K562 (cell line): ENCODE results near the gene KLHL33. TPM values are rescaled to one million over a fixed set of nuclear protein-coding genes. Genes with fewer than 3 reads are reported as not detected.

ENCODE experiments used
- ARID4B ChIP-seq: sonication (generic); formaldehyde crosslinking; IDR thresholded peaks from 2 replicates; pipeline ENCODE4 v1.8.0; 2022; ENCODE audit warnings: mild to moderate bottlenecking, missing genetic modification reagents
- FOXM1 ChIP-seq, 2 experiments: fragments of 450-650 bp in 1 of 2; sonication (generic) in 1 of 2; formaldehyde crosslinking in 1 of 2; IDR thresholded peaks; 2 replicates each; pipeline versions ENCODE4 v1.6.1 to v1.9.0; 2017 to 2022; ENCODE audit warnings: low read depth in 2 of 2, mild to moderate bottlenecking in 2 of 2, missing genetic modification reagents in 1 of 2, moderate library complexity in 1 of 2
- GABPB1 ChIP-seq: sonication (generic); formaldehyde crosslinking; IDR thresholded peaks from 2 replicates; pipeline ENCODE4 v1.8.0; 2022; ENCODE audit warnings: mild to moderate bottlenecking, missing genetic modification reagents
- GTF2B ChIP-seq: IDR thresholded peaks from 2 replicates; pipeline ENCODE4 v1.6.1; 2011; ENCODE audit not compliant: insufficient read length; ENCODE audit errors: extremely low read depth
- GTF2E2 ChIP-seq: fragments of 200-800 bp; sonication (Bioruptor generic); IDR thresholded peaks from 2 replicates; pipeline ENCODE4 v1.6.1; 2016; ENCODE audit warnings: missing genetic modification characterization, missing compliant biosample characterization
- HDAC1 ChIP-seq, 2 experiments: fragments of 450-650 bp; IDR thresholded peaks; 2 replicates each; pipeline ENCODE4 v1.6.1; 2016 to 2017; ENCODE audit warnings: inconsistent platforms in 1 of 2, mild to moderate bottlenecking in 1 of 2, moderate library complexity in 1 of 2
- HNRNPH1 ChIP-seq: fragments of 200-400 bp; formaldehyde crosslinking; optimal IDR thresholded peaks from 2 replicates; pipeline ENCODE3; 2017; ENCODE audit warnings: low read depth, mild to moderate bottlenecking, low read length, moderate library complexity
- MEF2D ChIP-seq: conservative IDR thresholded peaks from 2 replicates; pipeline ENCODE4 v1.6.1; 2016; ENCODE audit warnings: low read depth, missing genetic modification characterization, missing compliant biosample characterization
- MTA1 ChIP-seq: fragments of 450-650 bp; IDR thresholded peaks from 2 replicates; pipeline ENCODE4 v1.6.1; 2017; ENCODE audit warnings: borderline replicate concordance
- NFATC3 ChIP-seq: fragments of 450-650 bp; IDR thresholded peaks from 2 replicates; pipeline ENCODE4 v1.6.1; 2017; ENCODE audit warnings: mild to moderate bottlenecking
- NR2C1 ChIP-seq, 2 experiments: fragments of 450-650 bp; IDR thresholded peaks; 2 replicates each; pipeline ENCODE4 v1.6.1; 2017; ENCODE audit warnings: mild to moderate bottlenecking in 2 of 2, antibody characterized with exemption in 1 of 2, inconsistent platforms in 1 of 2, missing compliant biosample characterization in 1 of 2, missing genetic modification characterization in 1 of 2
- POLR2A ChIP-seq: fragments of 450-650 bp; conservative IDR thresholded peaks from 2 replicates; pipeline ENCODE4 v1.6.1; 2016
- SRSF9 ChIP-seq: fragments of 200-400 bp; formaldehyde crosslinking; IDR thresholded peaks from 2 replicates; pipeline ENCODE4 v1.6.1; 2017; ENCODE audit warnings: low read depth, low read length, borderline replicate concordance
- STAG1 ChIP-seq: sonication (generic); formaldehyde crosslinking; IDR thresholded peaks from 2 replicates; pipeline ENCODE4 v1.5.0; 2020; ENCODE audit warnings: missing genetic modification reagents, borderline replicate concordance
- TBP ChIP-seq: optimal IDR thresholded peaks from 2 replicates; pipeline ENCODE3; 2011; ENCODE audit warnings: low read depth, low read length, improper control_type of control experiment
- TEAD2 ChIP-seq: fragments of 450-650 bp; IDR thresholded peaks from 2 replicates; pipeline ENCODE4 v1.6.1; 2016; ENCODE audit warnings: missing genetic modification characterization, control low read depth, missing compliant biosample characterization
- ZNF589 ChIP-seq: fragments of 200-800 bp; sonication (Bioruptor generic); IDR thresholded peaks from 2 replicates; pipeline ENCODE4 v1.6.1; 2016; ENCODE audit warnings: low read depth, missing genetic modification characterization, missing compliant biosample characterization
- ZSCAN32 ChIP-seq: fragments of 450-650 bp; formaldehyde crosslinking; IDR thresholded peaks from 2 replicates; pipeline ENCODE4 v1.4.0; 2020; ENCODE audit warnings: mild to moderate bottlenecking, moderate library complexity
- polyA plus RNA-seq, 8 experiments: library from polyadenylated mRNA; depleted of rRNA in 4 of 8; stranded (reverse) in 5 of 8; unstranded in 3 of 8; fragments of >200 nt; fragmentation: Nextera tagmentation in 2 of 8; fragmentation: Illumina TruSeq in 1 of 8; extraction: Ambion mirVana in 2 of 8; extraction: Trizol in 1 of 8; gene quantifications; 2 replicates each; pipeline versions ENCODE4 v1.2.1 to v1.2.3, GENCODE V29; 2011 to 2014; ENCODE audit warnings: inconsistent platforms in 1 of 8, missing spikeins in 1 of 8
- total RNA-seq, 7 experiments: library from RNA; depleted of rRNA in 6 of 7; stranded (reverse); fragments of >200 nt in 6 of 7; fragmentation: Illumina TruSeq in 2 of 7; extraction: Trizol in 2 of 7; gene quantifications; 2 replicates each; pipeline versions ENCODE4 v1.2.1 to v1.2.3, GENCODE V29; 2011 to 2021; ENCODE audit warnings: low replicate concordance in 1 of 7
- TF ChIP-seq, protein P1 (sequence below), 2 experiments: fragments of 450-650 bp in 1 of 2; sonication (generic) in 1 of 2; formaldehyde crosslinking; conservative IDR thresholded peaks; 2 replicates each; pipeline versions ENCODE4 v1.4.0 to v1.8.1; 2020 to 2022; ENCODE audit warnings: mild to moderate bottlenecking in 1 of 2, missing genetic modification reagents in 1 of 2

KLHL33 gene
- total and polyA plus RNA-seq, 9 of the 15 experiments (the other 6 are each of a cell fraction or from before 2014, with no cell fraction given) = 0.04 to 0.27 (median 0.13) TPM; not detected in 6

GRCh38 chr14:20454516-20455354, 18.8 kb upstream of the KLHL33 start, which contains the start of the genes APEX1 and OSGEP (continued):
- peak; percentile 52; the same call in 1 of the 2 replicates for TF ChIP-seq ARID4B
- TF ChIP-seq GTF2E2 (tag) = peak; percentile 88
- TF ChIP-seq HDAC1 (IDR thresholded peaks at IDR 0.05) = peak in 1 of 2 experiments; percentile 96; a peak in 2 of 4 replicates
- TF ChIP-seq ZSCAN32 (CRISPR knock-in tag) = no peak
- peak; percentile 21 for TF ChIP-seq GTF2B
- TF ChIP-seq, protein P1, sequence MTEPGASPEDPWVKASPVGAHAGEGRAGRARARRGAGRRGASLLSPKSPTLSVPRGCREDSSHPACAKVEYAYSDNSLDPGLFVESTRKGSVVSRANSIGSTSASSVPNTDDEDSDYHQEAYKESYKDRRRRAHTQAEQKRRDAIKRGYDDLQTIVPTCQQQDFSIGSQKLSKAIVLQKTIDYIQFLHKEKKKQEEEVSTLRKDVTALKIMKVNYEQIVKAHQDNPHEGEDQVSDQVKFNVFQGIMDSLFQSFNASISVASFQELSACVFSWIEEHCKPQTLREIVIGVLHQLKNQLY (CRISPR knock-in tag; conservative IDR thresholded peaks at IDR 0.05) = peak in 1 of 2 experiments; percentile 97; a peak in 2 of 4 replicates
- peak; percentile 64; the same call in 1 of the 2 replicates for TF ChIP-seq MTA1
- TF ChIP-seq SRSF9 = no peak
- no peak for TF ChIP-seq FOXM1 (IDR thresholded peaks at IDR 0.05; ENCODE audit: low read depth)
- TF ChIP-seq FOXM1 (CRISPR knock-in tag; IDR thresholded peaks at IDR 0.05; ENCODE audit: low read depth) = 0 out of 2 replicates have a peak, but pooled peaks have one; percentile 57
- no peak for TF ChIP-seq HNRNPH1
- TF ChIP-seq NR2C1 (IDR thresholded peaks at IDR 0.05) = peak; percentile 73; the same call in 1 of the 2 replicates
- no peak for TF ChIP-seq NR2C1 (tag; IDR thresholded peaks at IDR 0.05)
- peak; percentile 76; the same call in 1 of the 2 replicates for TF ChIP-seq NFATC3
- 0 out of 2 replicates have a peak, but pooled peaks have one; percentile 50 for TF ChIP-seq MEF2D (tag)
- TF ChIP-seq GABPB1 (CRISPR knock-in tag) = peak; percentile 49
- TF ChIP-seq STAG1 (CRISPR knock-in tag) = no peak
- peak; percentile 87 for TF ChIP-seq POLR2A
- TF ChIP-seq ZNF589 (CRISPR knock-in tag) = 0 out of 2 replicates have a peak, but pooled peaks have one; percentile 73
- 0 out of 2 replicates have a peak, but pooled peaks have one; percentile 25 for TF ChIP-seq TEAD2 (tag)
- TF ChIP-seq TBP = peak; percentile 87
